Ishikawa (cell line): ENCODE measurements around the gene NFIX.
A peak's percentile ranks its signal among the peaks of the same experiment; 100 is the strongest.

Experiments used
- CEBPB ChIP-seq: IDR thresholded peaks from 2 replicates; pipeline ENCODE4 v1.6.1; 2012
- CREB1 ChIP-seq: IDR thresholded peaks from 2 replicates; pipeline ENCODE4 v1.6.1; 2012; ENCODE audit warnings: low read depth
- EGR1 ChIP-seq: IDR thresholded peaks from 2 replicates; pipeline ENCODE4 v1.6.1; 2012
- EP300 ChIP-seq: IDR thresholded peaks from 2 replicates; pipeline ENCODE4 v1.6.1; 2012; ENCODE audit warnings: borderline replicate concordance
- FOXM1 ChIP-seq: IDR thresholded peaks from 2 replicates; pipeline ENCODE4 v1.6.1; 2012; ENCODE audit warnings: low read depth, borderline replicate concordance
- MAX ChIP-seq: IDR thresholded peaks from 2 replicates; pipeline ENCODE4 v1.6.1; 2012
- NFIC ChIP-seq: IDR thresholded peaks from 2 replicates; pipeline ENCODE4 v1.6.1; 2012
- RAD21 ChIP-seq: IDR thresholded peaks from 2 replicates; pipeline ENCODE4 v1.6.1; 2012; ENCODE audit warnings: low read depth
- REST ChIP-seq: IDR thresholded peaks from 2 replicates; pipeline ENCODE4 v1.6.1; 2012; ENCODE audit warnings: low read depth, mild to moderate bottlenecking
- TAF1 ChIP-seq: IDR thresholded peaks from 2 replicates; pipeline ENCODE4 v1.6.1; 2012; ENCODE audit warnings: low read depth, mild to moderate bottlenecking
- TCF12 ChIP-seq: IDR thresholded peaks from 2 replicates; pipeline ENCODE4 v1.6.1; 2012; ENCODE audit warnings: low read depth
- TEAD4 ChIP-seq: IDR thresholded peaks from 2 replicates; pipeline ENCODE4 v1.6.1; 2012
- USF1 ChIP-seq: IDR thresholded peaks from 2 replicates; pipeline ENCODE4 v1.6.1; 2012
- YY1 ChIP-seq: IDR thresholded peaks from 2 replicates; pipeline ENCODE4 v1.6.1; 2012; ENCODE audit warnings: low read depth
- ZBTB7A ChIP-seq: IDR thresholded peaks from 2 replicates; pipeline ENCODE4 v1.6.1; 2012; ENCODE audit warnings: low read depth

NFIX gene

GRCh38 chr19:13095934-13096927, 101.0 kb downstream of the NFIX start:
- TF ChIP-seq MAX (no peak), ZBTB7A (peak; percentile 23), TCF12 (no peak), CEBPB (no peak)

GRCh38 chr19:13097033-13097462, 101.8 kb downstream of the NFIX start:
- TF ChIP-seq NFIC (no peak), MAX (no peak), EP300 (no peak), CREB1 (no peak), RAD21 (no peak), TEAD4 (no peak), TAF1 (no peak), EGR1 (no peak), YY1 (no peak), FOXM1 (no peak), TCF12 (no peak), ZBTB7A (no peak)

GRCh38 chr19:13097463-13098258, 102.4 kb downstream of the NFIX start:
- no peak for TF ChIP-seq USF1
- 0 out of 2 replicates have a peak, but pooled peaks have one; percentile 15 for TF ChIP-seq ZBTB7A
- no peak for TF ChIP-seq NFIC
- no peak for TF ChIP-seq TAF1
- no peak for TF ChIP-seq CEBPB
- peak; percentile 25; the same call in 1 of the 2 replicates for TF ChIP-seq EGR1

- no peak for TF ChIP-seq RAD21
- no peak for TF ChIP-seq ZBTB7A
- no peak for TF ChIP-seq REST
- TF ChIP-seq USF1: no peak
Observed at GRCh38 chr19:13098277-13099072, 103.2 kb downstream of the NFIX start.

GRCh38 chr19:13099073-13099999, 104.1 kb downstream of the NFIX start:
- no peak for TF ChIP-seq FOXM1
- no peak for TF ChIP-seq TAF1
- TF ChIP-seq REST: no peak
- TF ChIP-seq CREB1: no peak
- TF ChIP-seq YY1: no peak
- no peak for TF ChIP-seq ZBTB7A
- no peak for TF ChIP-seq RAD21
- TF ChIP-seq USF1: no peak
- no peak for TF ChIP-seq NFIC
- no peak for TF ChIP-seq TEAD4
- no peak for TF ChIP-seq MAX
- TF ChIP-seq TCF12: no peak
- TF ChIP-seq CEBPB: no peak
- no peak for TF ChIP-seq EGR1
- no peak for TF ChIP-seq EP300
